Measurements from ENCODE around the gene PLD1. TPM values are rescaled to one million over a fixed set of nuclear protein-coding genes. Genes with fewer than 3 reads are reported as not detected.
"Not testable (repeated sequence)": the region's sequence is repeated elsewhere in the genome, so short reads cannot be mapped to it uniquely, and the experiment has no call there.

PLD1 gene
- total RNA-seq, 1 experiment from 2014 or later = 14.4 TPM

GRCh38 chr3:171770689-171771620 lies 39.3 kb downstream of the PLD1 start:
- DNase-seq (ENCODE audit: low spot score) = peak; percentile 73

GRCh38 chr3:171769461-171769860 lies 40.8 kb downstream of the PLD1 start:
- no peak for DNase-seq (ENCODE audit: low spot score)

GRCh38 chr3:171768986-171769385 lies 41.3 kb downstream of the PLD1 start:
- no peak for DNase-seq (ENCODE audit: low spot score)

GRCh38 chr3:171768281-171768900 lies 41.9 kb downstream of the PLD1 start:
- DNase-seq (ENCODE audit: low spot score) = no peak

GRCh38 chr3:171765511-171765887 lies 44.8 kb downstream of the PLD1 start:
- DNase-seq (ENCODE audit: low spot score) = no peak

- no peak for DNase-seq (ENCODE audit: low spot score)
Observed at GRCh38 chr3:171763392-171763791, 46.9 kb downstream of the PLD1 start.

GRCh38 chr3:171760477-171760876 lies 49.8 kb downstream of the PLD1 start:
- DNase-seq (ENCODE audit: low spot score) = no peak

GRCh38 chr3:171758109-171758508 lies 52.2 kb downstream of the PLD1 start:
- no peak for DNase-seq (ENCODE audit: low spot score)

GRCh38 chr3:171757361-171758034 lies 52.8 kb downstream of the PLD1 start:
- DNase-seq (ENCODE audit: low spot score) = no peak

- DNase-seq (ENCODE audit: low spot score) = no peak
Observed at GRCh38 chr3:171755656-171756055, 54.6 kb downstream of the PLD1 start.

GRCh38 chr3:171755015-171755589 lies 55.2 kb downstream of the PLD1 start:
- no peak for DNase-seq (ENCODE audit: low spot score)

GRCh38 chr3:171753665-171754408 lies 56.4 kb downstream of the PLD1 start:
- DNase-seq (ENCODE audit: low spot score) = peak; percentile 48

- DNase-seq (ENCODE audit: low spot score) = no peak
Observed at GRCh38 chr3:171753025-171753472, 57.2 kb downstream of the PLD1 start.

- no peak for DNase-seq (ENCODE audit: low spot score)
Observed at GRCh38 chr3:171752329-171752728, 58.0 kb downstream of the PLD1 start.

GRCh38 chr3:171749124-171749523 lies 61.2 kb downstream of the PLD1 start:
- no peak for DNase-seq (ENCODE audit: low spot score)

GRCh38 chr3:171748064-171748924 lies 62.0 kb downstream of the PLD1 start:
- no peak for DNase-seq (ENCODE audit: low spot score)

GRCh38 chr3:171747223-171747920 lies 62.9 kb downstream of the PLD1 start:
- DNase-seq (ENCODE audit: low spot score) = no peak

- DNase-seq (ENCODE audit: low spot score) = not testable (repeated sequence)
Observed at GRCh38 chr3:171746320-171747222, 63.7 kb downstream of the PLD1 start.

Measured in H4 (cell line).